Measurements from ENCODE around the gene NPPC.
A peak's percentile ranks its signal among the peaks of the same experiment; 100 is the strongest.
"Not testable (repeated sequence)": the region's sequence is repeated elsewhere in the genome, so short reads cannot be mapped to it uniquely, and the experiment has no call there.

The NPPC gene

DNA sequence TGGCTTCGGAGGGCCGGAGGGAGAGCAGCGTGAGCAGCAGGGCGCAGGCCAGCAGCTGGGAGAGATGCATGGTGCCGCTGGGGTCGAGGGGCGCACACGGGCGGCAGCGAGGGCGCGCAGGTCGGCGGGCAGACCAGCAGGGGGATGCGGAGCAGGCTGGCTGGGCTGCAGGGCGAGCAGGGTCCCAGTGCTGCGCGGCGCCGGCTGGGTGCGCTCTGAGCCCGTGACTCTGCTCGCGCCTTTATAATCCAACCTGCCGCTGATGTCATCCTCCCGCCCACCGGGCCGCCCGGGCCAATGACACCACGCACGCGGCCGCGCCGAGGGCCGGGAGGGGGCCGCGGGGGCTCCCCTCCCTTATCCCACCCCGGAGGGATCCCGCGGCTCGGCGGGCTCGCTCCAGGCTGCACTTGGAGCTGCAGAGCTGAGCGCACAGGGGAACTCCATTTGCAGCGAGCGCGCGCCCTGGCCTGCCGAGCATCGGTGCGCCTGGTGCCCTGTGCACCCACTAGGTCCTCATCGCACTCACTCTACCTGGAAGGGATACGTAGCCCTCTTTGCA lies at the start of gene NPPC:
Gene NPPC (minus strand): TSS at position 217 of the 562 bp plus-strand sequence. CDS start 147 bp downstream, at position 70.
- peak in 7 of 14 donors; percentile 11 to 58 (median 39) for DNase-seq

- no peak for DNase-seq
Measured at GRCh38 chr2:231975001-231975400, 48.8 kb upstream of the NPPC start.

GRCh38 chr2:231970461-231970860 lies 44.3 kb upstream of the NPPC start:
- no peak for DNase-seq

- no peak for DNase-seq
Measured at GRCh38 chr2:231968820-231969219, 42.6 kb upstream of the NPPC start.

DNA sequence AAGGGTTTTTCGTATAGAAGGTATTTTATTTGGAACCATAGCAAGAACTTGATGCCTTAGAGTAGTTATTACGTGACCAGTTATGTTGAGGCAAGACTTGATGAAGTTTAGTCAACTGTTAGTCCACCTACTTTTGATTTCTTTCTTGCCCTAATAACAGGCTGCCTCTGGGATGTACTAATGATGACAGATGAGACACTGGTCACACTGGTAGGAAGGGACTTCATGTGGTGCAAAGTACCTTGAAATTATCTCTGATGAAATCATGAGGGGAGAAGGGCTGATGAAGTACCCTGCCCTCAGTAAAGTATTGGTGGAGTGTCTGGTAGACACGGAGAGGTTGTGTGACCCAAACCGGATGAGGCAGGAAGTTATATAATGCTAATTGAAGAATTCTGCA lies 40.7 kb upstream of the NPPC start:
- no peak for DNase-seq

- no peak for DNase-seq
Measured at GRCh38 chr2:231965102-231965501, 38.9 kb upstream of the NPPC start.

DNA sequence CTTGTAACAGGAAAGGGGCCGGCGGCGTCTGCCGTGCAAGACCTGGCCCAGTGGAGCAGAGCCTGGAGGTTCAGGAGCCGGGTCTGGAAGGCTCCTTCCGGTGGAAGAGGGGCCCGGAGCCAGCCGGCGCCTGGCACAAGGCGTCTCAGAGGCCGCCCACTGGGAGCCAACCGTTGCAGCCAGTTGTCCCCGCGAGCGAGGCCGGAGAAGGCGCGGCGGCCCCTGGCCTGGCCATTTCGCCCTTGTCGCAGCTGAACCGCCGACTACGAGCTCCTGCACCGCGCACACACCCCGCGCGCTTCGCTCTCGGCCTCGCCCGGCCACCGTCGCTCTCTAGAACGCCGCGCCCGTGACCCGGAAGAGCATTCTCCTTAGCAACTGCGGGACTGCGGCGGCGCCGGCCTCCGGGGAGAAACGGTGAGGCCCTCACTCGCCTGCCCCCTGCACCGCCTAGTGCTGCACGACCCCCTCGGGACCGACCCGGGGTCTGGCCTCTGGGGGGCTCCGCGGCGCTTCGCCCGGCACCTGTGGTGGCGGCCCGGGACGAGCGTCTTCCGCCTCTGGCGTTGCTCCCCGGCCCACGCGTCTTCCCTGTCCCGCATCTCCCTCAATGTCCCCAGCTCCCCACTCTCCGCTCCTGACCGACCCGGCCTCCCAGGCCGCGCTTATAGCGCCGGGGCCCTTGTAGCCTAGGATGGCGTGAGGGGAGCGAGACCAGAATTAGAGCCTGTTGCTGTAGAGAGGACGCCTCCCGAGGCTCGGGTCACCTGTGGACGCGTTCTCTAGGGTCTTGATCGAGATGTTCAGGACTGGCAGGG lies 35.4 kb upstream of the NPPC start, which contains the start of gene DIS3L2:
Gene DIS3L2 (plus strand): TSS at position 365 of the 818 bp plus-strand sequence. CDS start 53,215 bp downstream, outside the sequence.
- peak; percentile 30 to 90 (median 78) for DNase-seq

DNA sequence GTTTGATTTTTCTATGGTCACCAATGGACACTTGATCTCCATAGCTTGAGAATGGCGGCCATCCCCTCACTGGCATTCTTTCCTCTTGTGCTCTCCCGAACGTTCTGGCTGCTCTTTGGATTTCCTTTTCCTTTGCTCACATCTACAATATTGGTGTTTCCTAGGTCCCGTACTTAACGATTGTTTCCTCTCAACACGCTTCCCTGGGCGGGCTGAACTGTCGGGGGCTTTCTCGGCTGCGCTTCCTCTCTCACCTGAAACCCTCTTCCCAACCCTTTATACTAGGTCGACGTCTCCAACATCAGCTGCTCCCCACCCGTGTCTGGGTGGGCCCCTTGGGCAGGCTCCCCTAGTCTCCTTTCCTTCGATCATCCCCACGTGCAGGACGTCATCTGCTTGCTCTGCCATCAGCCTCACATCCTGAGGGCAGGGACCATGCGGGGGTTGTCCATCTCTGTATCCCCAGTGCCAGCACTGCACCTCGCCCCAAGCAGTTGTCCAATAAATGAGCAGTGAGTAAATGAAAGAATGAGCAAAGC lies 34.7 kb upstream of the NPPC start:
- peak in 1 of 14 donors; percentile 59 for DNase-seq

- no peak for DNase-seq
Measured at GRCh38 chr2:231957913-231958763, 31.9 kb upstream of the NPPC start.

GRCh38 chr2:231955758-231956472 lies 29.7 kb upstream of the NPPC start:
- no peak for DNase-seq

DNA sequence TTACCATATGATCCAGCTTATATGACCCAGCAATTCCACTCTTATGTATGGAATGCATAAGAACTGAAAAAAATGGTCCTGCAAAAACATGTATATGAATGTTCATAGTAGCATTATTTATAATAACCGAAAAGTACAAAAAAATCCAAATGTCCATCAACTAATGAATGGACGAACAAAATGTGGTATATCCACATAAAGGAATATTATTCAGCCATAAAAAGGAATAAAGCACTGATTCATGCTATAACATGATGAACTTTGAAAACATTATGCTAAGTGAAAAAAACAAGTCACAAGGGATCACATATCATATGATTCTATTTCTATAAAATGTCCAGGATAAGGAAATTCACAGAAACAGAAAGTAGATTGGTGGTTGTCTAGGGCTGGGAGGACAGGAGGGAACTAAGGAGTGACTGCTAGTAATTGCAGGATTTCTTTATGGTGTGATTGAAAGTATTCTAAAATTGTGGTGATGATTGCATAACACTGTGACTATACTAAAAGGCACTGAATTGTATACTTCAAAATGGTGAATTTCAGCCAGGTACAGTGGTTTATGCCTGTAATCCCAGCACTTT lies 25.3 kb upstream of the NPPC start:
- no peak for DNase-seq

DNA sequence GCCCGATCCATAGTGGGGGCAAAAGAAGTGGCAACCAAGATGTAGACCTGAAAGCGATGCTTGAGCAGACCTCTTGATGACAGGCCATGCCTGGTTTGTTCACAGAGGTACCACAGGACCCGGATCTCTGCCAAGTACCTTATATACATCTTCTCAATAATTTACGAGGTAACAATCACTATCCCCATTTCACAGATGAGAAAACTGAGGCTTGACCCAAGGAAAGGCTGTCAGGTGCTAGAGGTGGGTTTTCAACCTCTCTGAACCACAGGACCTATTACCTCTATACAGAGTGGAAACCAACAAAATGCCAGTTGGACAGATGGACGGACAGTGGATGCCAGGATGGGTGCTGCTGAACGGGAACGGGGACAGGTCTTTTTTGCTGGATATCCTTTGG lies 21.5 kb upstream of the NPPC start:
- no peak for DNase-seq

- not testable (repeated sequence) for DNase-seq
Measured at GRCh38 chr2:231947112-231947511, 20.9 kb upstream of the NPPC start.

GRCh38 chr2:231946241-231946814 lies 20.1 kb upstream of the NPPC start:
- DNase-seq: no peak

DNA sequence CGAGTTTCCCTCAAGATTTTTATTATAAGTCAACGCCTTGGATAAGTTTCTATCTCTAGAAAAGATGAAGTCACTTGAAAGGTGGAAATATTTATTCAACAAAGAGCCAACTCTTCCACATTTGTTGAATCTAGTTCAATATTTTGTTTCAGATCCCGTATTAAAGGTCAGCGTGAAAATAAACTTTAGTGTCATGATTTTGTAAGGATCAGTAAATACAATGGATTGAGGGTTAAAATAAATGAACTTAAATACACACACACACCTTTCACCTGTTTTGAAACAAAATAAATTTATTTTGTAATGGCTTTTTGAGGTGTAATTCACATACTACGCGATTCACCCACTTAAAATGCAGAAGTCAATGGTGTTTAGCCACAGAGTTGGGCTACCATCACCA lies 16.0 kb upstream of the NPPC start:
- DNase-seq: no peak

GRCh38 chr2:231941673-231942072 lies 15.5 kb upstream of the NPPC start:
- DNase-seq: no peak

DNA sequence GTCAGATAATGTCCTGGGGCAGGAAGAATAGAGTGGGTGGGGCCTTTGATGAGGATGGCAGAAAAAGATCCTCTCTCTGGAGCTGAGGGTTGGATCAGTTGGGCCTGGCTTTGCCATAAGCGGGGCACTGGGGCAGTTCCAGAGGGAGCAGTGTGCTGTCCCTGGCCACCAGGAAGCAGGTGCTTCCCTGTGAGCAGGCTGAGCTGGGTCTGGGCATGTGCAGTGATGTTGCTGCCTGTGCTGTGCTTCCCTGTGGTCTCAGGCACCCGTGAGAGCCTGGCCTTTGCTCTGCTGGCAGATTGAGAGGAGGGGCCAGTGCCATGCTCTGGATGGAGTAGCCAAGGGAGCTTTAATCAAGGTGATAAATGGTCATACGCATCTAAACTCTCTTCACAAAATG lies 14.6 kb upstream of the NPPC start:
- DNase-seq: no peak

DNA sequence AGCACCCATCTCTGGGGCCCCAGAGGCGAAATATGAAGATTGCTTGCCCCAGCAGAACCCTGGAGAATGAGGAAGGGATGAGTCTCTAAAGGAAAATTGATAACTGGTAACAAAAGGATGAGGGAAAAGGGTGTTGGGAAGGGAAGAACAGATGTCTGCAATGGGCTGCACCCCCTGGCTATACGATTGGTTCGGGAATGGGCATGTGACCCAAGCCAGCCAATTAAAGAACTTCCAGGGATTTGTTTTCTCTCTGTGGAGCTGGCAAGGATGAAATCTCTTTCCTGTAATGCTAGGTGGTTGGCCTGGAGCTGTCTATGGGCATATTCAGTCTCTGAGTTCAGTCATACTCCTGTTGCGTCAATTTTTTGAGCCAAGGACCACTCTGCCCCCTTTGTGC lies 12.8 kb upstream of the NPPC start:
- DNase-seq: no peak

DNA sequence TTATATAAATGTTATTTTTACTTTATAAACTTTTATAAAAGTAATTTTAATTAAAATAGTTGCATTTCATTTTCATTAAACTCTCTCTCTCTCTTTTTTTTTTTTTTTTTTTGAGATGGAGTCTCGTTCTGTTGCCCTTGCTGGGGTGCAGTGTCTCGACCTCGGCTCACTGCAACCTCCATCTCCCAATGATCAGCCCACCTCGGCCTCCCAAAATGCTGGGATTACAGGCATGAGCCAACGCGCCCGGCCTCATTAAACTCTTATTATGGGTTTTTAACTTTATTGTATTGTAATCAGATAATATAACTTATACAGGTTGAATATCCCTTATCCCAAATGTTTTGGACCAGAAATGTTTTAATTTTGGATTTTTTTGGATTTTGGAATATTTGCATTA lies 10.9 kb upstream of the NPPC start:
- DNase-seq: no peak

DNA sequence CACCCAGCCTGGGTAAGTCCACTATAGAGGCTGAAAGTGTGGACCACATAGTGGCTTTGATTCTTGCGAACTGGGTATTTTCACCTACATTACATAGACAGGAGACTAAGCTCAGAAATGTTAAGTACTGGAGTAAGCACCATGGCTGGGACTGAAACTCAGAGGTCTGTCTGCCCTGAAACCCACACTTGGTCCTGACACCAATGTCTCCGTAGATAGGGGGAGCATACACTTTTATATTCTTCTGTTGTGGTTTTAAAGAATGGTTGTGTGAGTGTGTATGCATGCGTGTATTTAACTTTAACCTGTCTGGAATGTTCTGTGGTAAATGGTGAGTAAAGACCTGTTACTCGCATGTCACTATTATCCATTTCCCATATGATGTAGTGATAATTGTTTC lies 10.3 kb upstream of the NPPC start:
- no peak for DNase-seq

- DNase-seq: no peak
Measured at GRCh38 chr2:231935815-231936214, 9.6 kb upstream of the NPPC start.

DNA sequence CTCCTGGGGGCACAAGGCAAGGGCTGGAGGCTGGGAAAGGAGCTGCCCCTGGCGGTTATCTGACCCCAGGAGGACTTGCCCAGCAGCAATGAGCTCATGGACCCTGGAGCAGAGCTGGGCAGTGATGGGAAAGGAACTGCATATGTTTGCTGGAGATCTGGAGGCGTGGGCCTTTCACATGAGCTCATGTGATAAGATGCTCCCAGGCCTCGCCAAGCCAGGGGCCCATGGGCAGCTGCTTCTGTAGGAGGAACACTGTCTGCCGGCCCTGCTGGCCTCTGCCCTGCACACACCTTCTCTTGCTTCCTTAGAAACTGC lies 9.0 kb upstream of the NPPC start:
- no peak for DNase-seq

All from C1 segment of cervical spinal cord (tissue), 14 donors.